ENCODE data around the gene AHRR. TPM values are rescaled to one million over a fixed set of nuclear protein-coding genes. Genes with fewer than 3 reads are reported as not detected.
"Not testable (repeated sequence)": the region's sequence is repeated elsewhere in the genome, so short reads cannot be mapped to it uniquely, and the experiment has no call there.

Gene AHRR
- total RNA-seq, 1 donor from 2014 or later = 10.5 TPM

- Histone ChIP-seq H3K9ac (ENCODE audit: low read length) (no peak overlapping the region), H4K20me1 (ENCODE audit: insufficient read depth, low read length) (no peaks in the 10 kb centered on the region), H2AFZ (ENCODE audit: low read depth, low read length) (no peak overlapping the region), H3K4me2 (ENCODE audit: low read length) (no peak overlapping the region), H3K4me3 (ENCODE audit: insufficient read depth, low read depth, low read length) (no peak overlapping the region), H3K36me3 (ENCODE audit: insufficient read depth, low read length) (no peaks in the 10 kb centered on the region), H3K27me3 (ENCODE audit: insufficient read depth, low read length) (no peaks in the 10 kb centered on the region), H3K9me3 (ENCODE audit: insufficient read depth, low read depth, low read length) (no peaks in the 10 kb centered on the region), H3K27ac (ENCODE audit: low read depth, low read length) (no peak overlapping the region), H3K4me1 (ENCODE audit: insufficient read depth, low read length) (no peaks in the 10 kb centered on the region), H3K79me2 (ENCODE audit: insufficient read depth, low read length) (peaks cover 3% of the 10 kb centered on the region)
- Mint-ChIP-seq H3K9me3 (ENCODE audit: unreplicated experiment) (peaks cover 1% of the 10 kb centered on the region), H3K27me3 (ENCODE audit: low read depth, unreplicated experiment) (peaks cover 1% of the 10 kb centered on the region), H3K36me3 (ENCODE audit: low read depth, unreplicated experiment) (peaks cover 2% of the 10 kb centered on the region), H3K27ac (ENCODE audit: unreplicated experiment) (no peak overlapping the region), H3K4me1 (ENCODE audit: low read depth, unreplicated experiment) (peaks cover 22% of the 10 kb centered on the region), H3K4me3 (ENCODE audit: unreplicated experiment) (no peak overlapping the region)
- FAIRE-seq = no peak
- no peak for TF ChIP-seq EZH2 (IDR thresholded peaks at IDR 0.05; ENCODE audit: insufficient read depth, low read length)
- no peak for TF ChIP-seq CTCF (IDR thresholded peaks at IDR 0.05; ENCODE audit: insufficient read depth, low read depth, low read length)
- DNase-seq (ENCODE audit: low read depth) = no peak
Measured at GRCh38 chr5:410911-411517, 89.5 kb downstream of the AHRR start.

- Histone ChIP-seq H3K36me3 (ENCODE audit: insufficient read depth, low read length) (no peaks in the 10 kb centered on the region), H3K27ac (ENCODE audit: low read depth, low read length) (no peak overlapping the region), H3K27me3 (ENCODE audit: insufficient read depth, low read length) (no peaks in the 10 kb centered on the region), H4K20me1 (ENCODE audit: insufficient read depth, low read length) (no peaks in the 10 kb centered on the region), H3K9ac (ENCODE audit: low read length) (no peak overlapping the region), H3K4me2 (ENCODE audit: low read length) (no peak overlapping the region), H2AFZ (ENCODE audit: low read depth, low read length) (no peak overlapping the region), H3K4me3 (ENCODE audit: insufficient read depth, low read depth, low read length) (no peak overlapping the region), H3K79me2 (ENCODE audit: insufficient read depth, low read length) (peaks cover 3% of the 10 kb centered on the region), H3K4me1 (ENCODE audit: insufficient read depth, low read length) (no peaks in the 10 kb centered on the region), H3K9me3 (ENCODE audit: insufficient read depth, low read depth, low read length) (no peaks in the 10 kb centered on the region)
- H3K4me3 Mint-ChIP-seq (ENCODE audit: unreplicated experiment) = no peak overlapping the region
- H3K27me3 Mint-ChIP-seq (ENCODE audit: low read depth, unreplicated experiment) = peaks cover 1% of the 10 kb centered on the region
- H3K4me1 Mint-ChIP-seq (ENCODE audit: low read depth, unreplicated experiment) = peaks cover 22% of the 10 kb centered on the region
- TF ChIP-seq EZH2 (IDR thresholded peaks at IDR 0.05; ENCODE audit: insufficient read depth, low read length) (no peak), CTCF (IDR thresholded peaks at IDR 0.05; ENCODE audit: insufficient read depth, low read depth, low read length) (no peak)
- H3K9me3 Mint-ChIP-seq (ENCODE audit: unreplicated experiment) = peaks cover 1% of the 10 kb centered on the region
- FAIRE-seq (no peak), DNase-seq (ENCODE audit: low read depth) (no peak)
- H3K27ac Mint-ChIP-seq (ENCODE audit: unreplicated experiment) = no peak overlapping the region
- peaks cover 2% of the 10 kb centered on the region for H3K36me3 Mint-ChIP-seq (ENCODE audit: low read depth, unreplicated experiment)
Measured at GRCh38 chr5:411728-412127, 90.2 kb downstream of the AHRR start.

GRCh38 chr5:414991-415927 lies 93.7 kb downstream of the AHRR start:
- Mint-ChIP-seq H3K4me1 (ENCODE audit: low read depth, unreplicated experiment) (peaks cover 27% of the 10 kb centered on the region), H3K27ac (ENCODE audit: unreplicated experiment) (peak overlapping the region; percentile 34)
- H3K27me3 Mint-ChIP-seq (ENCODE audit: low read depth, unreplicated experiment); H2AFZ ChIP-seq (ENCODE audit: low read depth, low read length); H3K4me3 Mint-ChIP-seq (ENCODE audit: unreplicated experiment); H3K36me3 ChIP-seq (ENCODE audit: insufficient read depth, low read length); H3K27ac ChIP-seq (ENCODE audit: low read depth, low read length); H3K4me1 ChIP-seq (ENCODE audit: insufficient read depth, low read length); H3K4me3 ChIP-seq (ENCODE audit: insufficient read depth, low read depth, low read length); H3K79me2 ChIP-seq (ENCODE audit: insufficient read depth, low read length); H3K4me2 ChIP-seq (ENCODE audit: low read length); H3K9me3 ChIP-seq (ENCODE audit: insufficient read depth, low read depth, low read length); FAIRE-seq; H3K27me3 ChIP-seq (ENCODE audit: insufficient read depth, low read length); DNase-seq (ENCODE audit: low read depth); H3K36me3 Mint-ChIP-seq (ENCODE audit: low read depth, unreplicated experiment); H4K20me1 ChIP-seq (ENCODE audit: insufficient read depth, low read length); H3K9me3 Mint-ChIP-seq (ENCODE audit: unreplicated experiment): not testable (repeated sequence)
- peak overlapping the region; percentile 23 for H3K9ac ChIP-seq (ENCODE audit: low read length)
